Spleen (tissue), 11 donors: ENCODE measurements around the gene INPP4A. TPM values are rescaled to one million over a fixed set of nuclear protein-coding genes. Genes with fewer than 3 reads are reported as not detected.

Experiments used
- DNase-seq: peaks from one replicate; pipeline ENCODE4 v3.0.0-alpha.2; 2020
- H3K27ac ChIP-seq, 8 donors: fragments of 200-600 bp; sonication (generic) in 7 of 8; 1 replicate in 4 of 8; 2 replicates in 4 of 8; pipeline versions ENCODE4 v1.5.0 to v1.8.0; 2016 to 2021; ENCODE audit warnings: inconsistent platforms in 4 of 8, mild to moderate bottlenecking in 4 of 8, moderate library complexity in 1 of 8
- H3K27me3 ChIP-seq, 7 donors: fragments of 200-600 bp; sonication (generic) in 6 of 7; replicated peaks in 1 of 7; 1 replicate in 4 of 7; 2 replicates in 3 of 7; pipeline versions ENCODE4 v1.5.0 to v1.8.0; 2016 to 2021; ENCODE audit warnings: inconsistent platforms in 3 of 7, mild to moderate bottlenecking in 1 of 7
- H3K36me3 ChIP-seq, 6 donors: fragments of 200-600 bp; sonication (generic) in 5 of 6; 1 replicate in 4 of 6; 2 replicates in 2 of 6; pipeline versions ENCODE4 v1.5.0 to v1.8.0; 2016 to 2021; ENCODE audit warnings: inconsistent platforms in 2 of 6
- H3K4me1 ChIP-seq, 6 donors: fragments of 200-600 bp; sonication (generic) in 5 of 6; 1 replicate in 3 of 6; 2 replicates in 3 of 6; pipeline versions ENCODE4 v1.5.0 to v1.8.0; 2016 to 2021; ENCODE audit warnings: inconsistent platforms in 3 of 6
- H3K4me3 ChIP-seq, 8 donors: fragments of 200-600 bp; sonication (generic) in 7 of 8; 1 replicate in 4 of 8; 2 replicates in 4 of 8; pipeline versions ENCODE4 v1.5.0 to v1.8.0; 2016 to 2021; ENCODE audit warnings: inconsistent platforms in 4 of 8, mild to moderate bottlenecking in 4 of 8, moderate library complexity in 2 of 8
- H3K9me3 ChIP-seq, 8 donors: fragments of 200-600 bp; sonication (generic) in 7 of 8; 1 replicate in 4 of 8; 2 replicates in 4 of 8; pipeline versions ENCODE4 v1.5.0 to v1.8.0; 2016 to 2021; ENCODE audit warnings: inconsistent platforms in 4 of 8
- CTCF ChIP-seq, 11 experiments: fragments of 200-600 bp in 7 of 11; fragments of 450-650 bp in 4 of 11; sonication (generic) in 4 of 11; IDR thresholded peaks in 8 of 11; conservative IDR thresholded peaks in 3 of 11; 1 replicate in 7 of 11; 2 replicates in 4 of 11; pipeline versions ENCODE4 v1.4.0 to v1.8.0; 2016 to 2021; ENCODE audit warnings: antibody characterized with exemption in 11 of 11, inconsistent platforms in 4 of 11, mild to moderate bottlenecking in 1 of 11
- POLR2A ChIP-seq, 3 donors: fragments of 450-650 bp; IDR thresholded peaks; one replicate each; pipeline ENCODE4 v1.5.1; 2017; ENCODE audit warnings: antibody characterized with exemption in 3 of 3, mild to moderate bottlenecking in 1 of 3
- POLR2AphosphoS5 ChIP-seq, 3 donors: sonication (generic); formaldehyde crosslinking; IDR thresholded peaks; one replicate each; pipeline ENCODE4 v1.5.1; 2017; ENCODE audit warnings: antibody characterized with exemption in 3 of 3
- WGBS, 5 donors: extraction: QIAGEN DNeasy Blood & Tissue Kit in 3 of 5; methylation state at CpG; one replicate each; pipeline versions ENCODE4 v1.1.5 to v1.1.7; 2013 to 2018; 5-methylcytosine and 5-hydroxymethylcytosine counted together
- intact Hi-C: fragments of 100-400 bp; cut with DNase I; formaldehyde crosslinking; loops from one replicate; pipeline ENCODE4 v1.15.0; 2023; ENCODE audit warnings: low total_unique reads
- polyA plus RNA-seq, 3 donors: library from polyadenylated mRNA; stranded (reverse); fragments of 200-250 nt; gene quantifications; one replicate each; pipeline ENCODE4 v1.2.1, GENCODE V29; 2013
- total RNA-seq, 7 donors: library from RNA; depleted of rRNA in 3 of 7; stranded (reverse); fragments of >200 nt in 3 of 7; fragmentation: NEBNext Ultra II Directional in 4 of 7; extraction: Animal tissue kit (Norgen Biotek cat#: 25700) in 4 of 7; gene quantifications; one replicate each; pipeline versions ENCODE4 v1.1.0 to v1.2.1, GENCODE V29; 2016 to 2021
- donor health status: healthy with polysubstance abuse.
- donor health status: DM: no; HTN: no; CAD: no; lungs with moderate emphysema.
- donor health status: DM: no; HTN: no; CAD: no.
- donor health status: Bipolar disorder and iron deficiency.
- donor health status: healthy.
- donor health status: DM: no; HTN: no; CAD: no.
- donor health status: DM: yes; HTN: yes; CAD: no.

The INPP4A gene
- total and polyA plus RNA-seq, 10 donors: 6.4 to 102 (median 69.2) TPM

GRCh38 chr2:98537390-98538126 lies 92.9 kb downstream of the INPP4A start:
- Histone ChIP-seq H3K4me1 (no peaks in the 10 kb centered on the region), H3K4me3 (no peak overlapping the region), H3K36me3 (peaks cover 0 to 99% (median 40%) of the 10 kb centered on the region in 6 donors), H3K9me3 (no peaks in the 10 kb centered on the region), H3K27me3 (no peaks in the 10 kb centered on the region), H3K27ac (peak overlapping the region in 4 of 8 donors; percentile 26 to 77 (median 57))
- peak; percentile 63 for DNase-seq
- TF ChIP-seq POLR2AphosphoS5 (IDR thresholded peaks at IDR 0.05): peak in 1 of 3 donors; percentile 19
- TF ChIP-seq CTCF (IDR thresholded peaks at IDR 0.05 in 8 of 11, conservative IDR thresholded peaks at IDR 0.05 in 3 of 11): no peak
- 89 to 96% (median 90%) methylated on average over 9 to 14 of the region's 14 CpGs for WGBS, 5 donors
- intact Hi-C loops: no loop called here

- H3K36me3 ChIP-seq: peaks cover 0 to 100% (median 45%) of the 10 kb centered on the region in 6 donors
- intact Hi-C loops: no loop called here
- no peaks in the 10 kb centered on the region for H3K9me3 ChIP-seq
- peak overlapping the region in 5 of 8 donors; percentile 27 to 77 (median 52) for H3K27ac ChIP-seq
- no peaks in the 10 kb centered on the region for H3K4me1 ChIP-seq
- no peak for TF ChIP-seq CTCF (IDR thresholded peaks at IDR 0.05 in 8 of 11, conservative IDR thresholded peaks at IDR 0.05 in 3 of 11)
- TF ChIP-seq POLR2AphosphoS5 (IDR thresholded peaks at IDR 0.05): peak in 1 of 3 donors; percentile 14
- no peak overlapping the region for H3K4me3 ChIP-seq
- DNase-seq: no peak
- 70 to 82% (median 75%) methylated on average over 11 of the region's 11 CpGs for WGBS, 5 donors
- no peaks in the 10 kb centered on the region for H3K27me3 ChIP-seq
Measured at GRCh38 chr2:98538280-98539041, 93.8 kb downstream of the INPP4A start.

- H3K9me3 ChIP-seq: no peaks in the 10 kb centered on the region
- WGBS, 5 donors: 89 to 93% (median 89%) methylated on average over 11 to 13 of the region's 13 CpGs
- no peaks in the 10 kb centered on the region for H3K27me3 ChIP-seq
- peak overlapping the region in 5 of 8 donors; percentile 33 to 77 (median 46) for H3K27ac ChIP-seq
- intact Hi-C loops: no loop called here
- DNase-seq: peak; percentile 48
- peaks cover 0 to 100% (median 50%) of the 10 kb centered on the region in 6 donors for H3K36me3 ChIP-seq
- H3K4me3 ChIP-seq: no peak overlapping the region
- no peaks in the 10 kb centered on the region for H3K4me1 ChIP-seq
- TF ChIP-seq CTCF (IDR thresholded peaks at IDR 0.05 in 8 of 11, conservative IDR thresholded peaks at IDR 0.05 in 3 of 11) (no peak), POLR2A (IDR thresholded peaks at IDR 0.05) (no peak), POLR2AphosphoS5 (IDR thresholded peaks at IDR 0.05) (no peak)
Measured at GRCh38 chr2:98539056-98539735, 94.5 kb downstream of the INPP4A start.
